ENCODE measurements around the gene CLIP1. TPM values are rescaled to one million over a fixed set of nuclear protein-coding genes. Genes with fewer than 3 reads are reported as not detected.
"Not testable (repeated sequence)": the region's sequence is repeated elsewhere in the genome, so short reads cannot be mapped to it uniquely, and the experiment has no call there.

The CLIP1 gene
- total RNA-seq, 4 donors from 2014 or later, result 118 to 164 (median 133) TPM

- WGBS, 2 donors, result 41 to 43% methylated on average over 3 of the region's 3 CpGs
- H3K4me3 ChIP-seq (ENCODE audit: low read depth, poor library complexity, severe bottlenecking), result no peak overlapping the region
- TF ChIP-seq CTCF (IDR thresholded peaks at IDR 0.05), result no peak
- no peak for TF ChIP-seq POLR2A (IDR thresholded peaks at IDR 0.05)
- intact Hi-C loops (cut with DNase I; ENCODE audit: low total_unique reads), result no loop called here
- DNase-seq (ENCODE audit: low spot score in 2 of 2), result peak; percentile 55 to 80
Observed at GRCh38 chr12:122366685-122367475, 55.6 kb downstream of the CLIP1 start.

GRCh38 chr12:122365226-122365625 is 57.2 kb downstream of the CLIP1 start:
- WGBS, 2 donors, result 51 to 52% methylated on average over 5 of the region's 5 CpGs
- DNase-seq (ENCODE audit: low spot score in 2 of 2); H3K4me3 ChIP-seq (ENCODE audit: low read depth, poor library complexity, severe bottlenecking); intact Hi-C loops (cut with DNase I; ENCODE audit: low total_unique reads): not testable (repeated sequence)

- intact Hi-C loops (cut with DNase I; ENCODE audit: low total_unique reads), result no loop called here
- 64 to 75% methylated on average over 9 of the region's 9 CpGs for WGBS, 2 donors
- no peak for TF ChIP-seq CTCF (IDR thresholded peaks at IDR 0.05)
- TF ChIP-seq POLR2A (IDR thresholded peaks at IDR 0.05), result no peak
- peak; percentile 74 to 90 for DNase-seq (ENCODE audit: low spot score in 2 of 2)
- H3K4me3 ChIP-seq (ENCODE audit: low read depth, poor library complexity, severe bottlenecking), result no peak overlapping the region
Observed at GRCh38 chr12:122363782-122364181, 58.7 kb downstream of the CLIP1 start.

- WGBS, 2 donors, result 78 to 89% methylated on average over 1 of the region's 1 CpG
- no peak overlapping the region for H3K4me3 ChIP-seq (ENCODE audit: low read depth, poor library complexity, severe bottlenecking)
- intact Hi-C loops (cut with DNase I; ENCODE audit: low total_unique reads), result no loop called here
- no peak for TF ChIP-seq CTCF (IDR thresholded peaks at IDR 0.05)
- DNase-seq (ENCODE audit: low spot score in 2 of 2), result no peak
Observed at GRCh38 chr12:122362755-122363154, 59.7 kb downstream of the CLIP1 start.

- 85 to 93% methylated on average over 2 of the region's 2 CpGs for WGBS, 2 donors
Observed at GRCh38 chr12:122358403-122358802, 64.1 kb downstream of the CLIP1 start.

GRCh38 chr12:122357536-122357935 is 64.9 kb downstream of the CLIP1 start:
- H3K4me3 ChIP-seq (ENCODE audit: low read depth, poor library complexity, severe bottlenecking); intact Hi-C loops (cut with DNase I; ENCODE audit: low total_unique reads); DNase-seq (ENCODE audit: low spot score in 2 of 2): not testable (repeated sequence)
- 91% methylated on average over 4 of the region's 32 CpGs; no CpG with 5 or more reads in 1 of the 2 donors for WGBS, 2 donors

More at GRCh38 chr12:122358403-122358802, 64.1 kb downstream of the CLIP1 start:
- H3K4me3 ChIP-seq (ENCODE audit: low read depth, poor library complexity, severe bottlenecking); intact Hi-C loops (cut with DNase I; ENCODE audit: low total_unique reads); DNase-seq (ENCODE audit: low spot score in 2 of 2): not testable (repeated sequence)

- 98 to 100% methylated on average over 7 to 18 of the region's 27 CpGs for WGBS, 2 donors
- intact Hi-C loops (cut with DNase I; ENCODE audit: low total_unique reads); DNase-seq (ENCODE audit: low spot score in 2 of 2); H3K4me3 ChIP-seq (ENCODE audit: low read depth, poor library complexity, severe bottlenecking): not testable (repeated sequence)
Observed at GRCh38 chr12:122356991-122357390, 65.5 kb downstream of the CLIP1 start.

GRCh38 chr12:122356192-122356635 is 66.3 kb downstream of the CLIP1 start:
- TF ChIP-seq POLR2A (IDR thresholded peaks at IDR 0.05) (no peak), CTCF (IDR thresholded peaks at IDR 0.05) (no peak)
- H3K4me3 ChIP-seq (ENCODE audit: low read depth, poor library complexity, severe bottlenecking), result no peak overlapping the region
- intact Hi-C loops (cut with DNase I; ENCODE audit: low total_unique reads), result no loop called here
- 38 to 39% methylated on average over 3 of the region's 3 CpGs for WGBS, 2 donors
- DNase-seq (ENCODE audit: low spot score in 2 of 2), result peak in 1 of 2 donors; percentile 51
